ENCODE results near the gene D2HGDH.

GRCh38 chr2:241728627-241729026 lies 5.8 kb upstream of the D2HGDH start:
- TF ChIP-seq CTCF (IDR thresholded peaks at IDR 0.05), result no peak
- TF ChIP-seq POLR2A (IDR thresholded peaks at IDR 0.05), result no peak

Measured in sigmoid colon (tissue), 3 donors.